Testis (tissue), 3 donors: ENCODE measurements around the gene SMIM38. TPM values are rescaled to one million over a fixed set of nuclear protein-coding genes. Genes with fewer than 3 reads are reported as not detected.

Experiments
- DNase-seq: peaks from one replicate; pipeline ENCODE4 v3.0.0-alpha.2; 2019
- H3K27ac ChIP-seq, 2 donors: fragments of 200-600 bp; sonication (generic); one replicate each; pipeline ENCODE4 v1.5.1; 2019
- H3K27me3 ChIP-seq: fragments of 200-600 bp; sonication (generic); one replicate; pipeline ENCODE4 v1.5.1; 2019
- H3K36me3 ChIP-seq: fragments of 200-600 bp; sonication (generic); one replicate; pipeline ENCODE4 v1.5.1; 2017; ENCODE audit warnings: low read depth; ENCODE audit errors: missing control alignments
- H3K4me1 ChIP-seq: fragments of 200-600 bp; sonication (generic); one replicate; pipeline ENCODE4 v1.5.1; 2019
- H3K4me3 ChIP-seq, 2 donors: fragments of 200-600 bp; sonication (generic); one replicate each; pipeline ENCODE4 v1.5.1; 2017 to 2019
- H3K9me3 ChIP-seq: fragments of 200-600 bp; sonication (generic); one replicate; pipeline ENCODE4 v1.5.1; 2017
- POLR2A ChIP-seq: fragments of 450-650 bp; IDR thresholded peaks from one replicate; pipeline ENCODE4 v1.6.1; 2017; ENCODE audit warnings: antibody characterized with exemption, mild to moderate bottlenecking, moderate library complexity
- WGBS, 2 donors: methylation state at CpG; one replicate each; pipeline ENCODE4 v1.1.5; 2018; 5-methylcytosine and 5-hydroxymethylcytosine counted together
- intact Hi-C: fragments of 100-400 bp; cut with DNase I; formaldehyde crosslinking; loops from one replicate; pipeline ENCODE4 v1.15.1; 2023; ENCODE audit warnings: low total_unique reads
- polyA plus RNA-seq: library from polyadenylated mRNA; stranded (reverse); fragments of 350-450 nt; fragmentation: Illumina TruSeq; extraction: RNeasy Lipid Tissue Mini Kit (QIAGEN cat#74804); gene quantifications from one replicate; pipeline ENCODE4 v1.2.3, GENCODE V29; 2014; ENCODE audit warnings: low read depth, low replicate concordance; ENCODE audit not compliant: insufficient read depth
- total RNA-seq, 2 donors: library from RNA; depleted of rRNA; stranded (reverse); fragments of >200 nt; gene quantifications; one replicate each; pipeline ENCODE4 v1.2.3, GENCODE V29; 2016
- TF ChIP-seq, protein P1 (sequence below), 3 experiments: fragments of 450-650 bp in 2 of 3; fragments of 200-600 bp in 1 of 3; sonication (generic) in 1 of 3; IDR thresholded peaks; one replicate each; pipeline ENCODE4 v1.5.1; 2016 to 2019; ENCODE audit warnings: antibody characterized with exemption in 3 of 3, mild to moderate bottlenecking in 2 of 3, moderate library complexity in 1 of 3

Gene SMIM38
- total and polyA plus RNA-seq, 3 donors from 2014 or later: 3.3 to 8.8 (median 3.9) TPM

DNA sequence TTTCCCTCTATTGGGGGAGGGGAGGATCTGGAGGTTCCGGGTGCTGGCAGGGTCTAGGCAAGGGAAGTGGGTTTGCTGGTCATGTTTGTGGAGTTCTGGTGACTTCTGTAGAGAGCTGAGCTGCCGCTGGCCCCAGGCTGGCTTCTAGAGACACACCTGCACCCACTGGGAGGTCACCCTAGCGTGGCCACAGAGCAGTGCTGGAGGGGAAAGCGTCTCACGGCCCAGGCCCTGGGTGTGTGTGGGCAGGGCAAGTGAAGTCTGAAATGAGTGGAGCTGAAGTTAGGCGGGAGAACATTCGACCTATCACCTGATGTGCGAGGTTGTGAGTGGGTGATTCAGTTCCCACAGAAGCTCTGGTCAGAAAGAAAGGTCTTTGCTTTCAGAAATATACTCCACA, 27.9 kb downstream of the SMIM38 start:
- H3K4me1 ChIP-seq: no peaks in the 10 kb centered on the region
- 89 to 91% methylated on average over 7 to 8 of the region's 8 CpGs for WGBS, 2 donors
- H3K9me3 ChIP-seq: no peaks in the 10 kb centered on the region
- intact Hi-C loops: no loop called here
- H3K27me3 ChIP-seq: no peaks in the 10 kb centered on the region
- H3K4me3 ChIP-seq: no peak overlapping the region
- TF ChIP-seq POLR2A: no peak
- TF ChIP-seq, protein P1, sequence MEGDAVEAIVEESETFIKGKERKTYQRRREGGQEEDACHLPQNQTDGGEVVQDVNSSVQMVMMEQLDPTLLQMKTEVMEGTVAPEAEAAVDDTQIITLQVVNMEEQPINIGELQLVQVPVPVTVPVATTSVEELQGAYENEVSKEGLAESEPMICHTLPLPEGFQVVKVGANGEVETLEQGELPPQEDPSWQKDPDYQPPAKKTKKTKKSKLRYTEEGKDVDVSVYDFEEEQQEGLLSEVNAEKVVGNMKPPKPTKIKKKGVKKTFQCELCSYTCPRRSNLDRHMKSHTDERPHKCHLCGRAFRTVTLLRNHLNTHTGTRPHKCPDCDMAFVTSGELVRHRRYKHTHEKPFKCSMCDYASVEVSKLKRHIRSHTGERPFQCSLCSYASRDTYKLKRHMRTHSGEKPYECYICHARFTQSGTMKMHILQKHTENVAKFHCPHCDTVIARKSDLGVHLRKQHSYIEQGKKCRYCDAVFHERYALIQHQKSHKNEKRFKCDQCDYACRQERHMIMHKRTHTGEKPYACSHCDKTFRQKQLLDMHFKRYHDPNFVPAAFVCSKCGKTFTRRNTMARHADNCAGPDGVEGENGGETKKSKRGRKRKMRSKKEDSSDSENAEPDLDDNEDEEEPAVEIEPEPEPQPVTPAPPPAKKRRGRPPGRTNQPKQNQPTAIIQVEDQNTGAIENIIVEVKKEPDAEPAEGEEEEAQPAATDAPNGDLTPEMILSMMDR (IDR thresholded peaks at IDR 0.05): no peak
- no peak overlapping the region for H3K27ac ChIP-seq
- H3K36me3 ChIP-seq: no peaks in the 10 kb centered on the region
- DNase-seq: no peak

DNA sequence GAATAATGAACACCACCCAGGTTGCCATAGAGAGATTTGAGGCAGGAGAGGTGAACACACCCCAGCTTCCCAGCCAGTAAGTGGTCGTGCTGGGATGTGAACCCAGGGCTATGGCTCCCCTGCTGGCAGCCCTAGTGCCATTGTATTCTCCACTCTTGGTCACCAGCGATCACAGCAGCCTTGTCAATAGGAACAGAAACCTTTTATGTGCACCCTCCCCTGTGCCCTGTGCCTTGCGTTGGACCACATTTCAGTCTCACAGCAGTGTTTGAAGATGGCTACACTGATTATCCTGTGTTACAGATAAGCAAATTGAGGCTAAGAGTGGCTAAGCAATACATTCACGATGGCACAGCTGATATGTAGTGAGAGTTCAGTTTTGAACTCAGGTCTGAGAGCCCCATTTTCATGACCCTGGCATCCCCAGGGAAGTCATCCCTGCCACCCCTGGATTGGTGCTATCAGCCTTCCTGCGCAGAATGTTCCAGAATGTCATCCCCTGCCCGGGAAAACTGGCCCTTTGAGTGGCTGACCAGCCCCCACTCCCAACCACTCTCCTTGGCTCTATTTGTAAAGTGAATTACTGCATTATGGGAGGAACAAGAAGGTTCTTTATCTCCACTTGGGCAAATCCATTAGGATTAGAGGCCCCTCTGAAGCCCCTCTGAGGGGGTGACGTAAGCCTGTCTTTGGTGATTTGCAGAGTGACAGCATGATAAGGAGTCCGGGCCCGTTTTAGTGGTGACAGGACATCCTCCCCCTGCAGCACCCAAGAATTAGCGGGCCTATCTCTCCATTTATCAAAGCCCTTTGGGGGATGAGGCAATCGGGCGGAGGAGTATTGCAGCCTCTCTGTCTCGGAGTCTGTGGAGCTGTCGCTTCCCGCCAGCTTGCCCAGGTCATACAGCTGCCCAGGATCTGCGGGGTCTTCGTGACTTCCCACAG, 30.9 kb downstream of the SMIM38 start:
- WGBS, 2 donors: 82 to 86% methylated on average over 16 to 17 of the region's 17 CpGs
- no peaks in the 10 kb centered on the region for H3K9me3 ChIP-seq
- no peak overlapping the region for H3K4me3 ChIP-seq
- DNase-seq: no peak
- no peaks in the 10 kb centered on the region for H3K36me3 ChIP-seq
- intact Hi-C loops: no loop called here
- H3K27ac ChIP-seq: no peak overlapping the region
- TF ChIP-seq, protein P1 (IDR thresholded peaks at IDR 0.05): no peak
- TF ChIP-seq POLR2A: no peak
- H3K4me1 ChIP-seq: no peaks in the 10 kb centered on the region
- H3K27me3 ChIP-seq: no peaks in the 10 kb centered on the region

DNA sequence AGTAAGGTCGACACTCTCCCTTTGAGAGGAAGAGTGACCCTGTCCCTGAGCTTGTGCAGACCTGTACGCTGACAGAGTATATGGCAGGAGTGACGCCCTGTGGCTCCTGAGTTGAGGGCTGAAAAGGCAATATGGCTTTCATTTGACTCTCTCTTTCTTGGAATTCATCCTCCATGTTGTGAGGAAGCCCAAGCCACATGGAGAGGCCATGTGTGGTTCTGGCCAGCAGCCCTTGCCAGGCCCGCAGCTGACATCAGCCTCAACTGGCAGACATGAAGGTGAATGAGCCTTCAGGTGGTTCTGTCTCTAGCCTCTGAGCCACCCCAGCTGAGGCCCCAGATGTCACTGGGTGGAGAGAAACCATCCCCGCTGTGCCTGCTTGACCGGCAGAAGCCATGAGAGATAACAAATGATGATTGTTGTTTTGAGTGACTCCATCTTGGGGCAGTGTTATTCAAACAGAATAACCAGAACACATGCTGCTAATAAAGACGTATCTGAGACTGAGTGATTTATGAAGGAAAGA, 31.9 kb downstream of the SMIM38 start:
- TF ChIP-seq, protein P1 (IDR thresholded peaks at IDR 0.05): no peak
- TF ChIP-seq POLR2A: no peak
- Histone ChIP-seq H3K4me3 (no peak overlapping the region), H3K4me1 (no peaks in the 10 kb centered on the region), H3K27me3 (no peaks in the 10 kb centered on the region), H3K27ac (no peak overlapping the region), H3K9me3 (no peaks in the 10 kb centered on the region), H3K36me3 (no peaks in the 10 kb centered on the region)
- intact Hi-C loops: no loop called here
- no peak for DNase-seq
- whole genome bisulfite sequencing, 2 donors: 92% methylated on average over 7 of the region's 7 CpGs

DNA sequence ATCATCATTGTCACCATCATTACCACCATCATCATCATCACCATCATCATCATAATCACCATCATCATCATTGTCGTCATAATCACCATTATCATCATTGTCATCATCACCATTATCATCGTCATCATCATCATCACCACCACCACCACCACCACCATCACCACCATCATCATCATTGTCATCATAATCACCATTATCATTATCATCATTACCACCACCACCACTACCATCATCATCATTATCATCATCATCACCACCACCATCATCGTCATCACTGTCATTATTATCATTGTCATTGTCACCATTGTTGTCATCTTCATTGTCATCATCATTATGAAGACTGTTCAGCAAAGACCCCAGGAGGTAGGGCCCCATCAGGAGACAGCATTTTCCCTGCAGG, 33.3 kb downstream of the SMIM38 start:
- Histone ChIP-seq H3K9me3 (no peaks in the 10 kb centered on the region), H3K36me3 (no peaks in the 10 kb centered on the region), H3K27ac (no peak overlapping the region), H3K27me3 (no peaks in the 10 kb centered on the region), H3K4me3 (no peak overlapping the region), H3K4me1 (no peaks in the 10 kb centered on the region)
- no peak for TF ChIP-seq POLR2A
- TF ChIP-seq, protein P1 (IDR thresholded peaks at IDR 0.05): no peak
- no peak for DNase-seq
- intact Hi-C loops: no loop called here
- 72 to 78% methylated on average over 3 of the region's 3 CpGs for WGBS, 2 donors
